NCI-H1930 (cell line): ENCODE data around the gene ZNF474.
"Not testable (repeated sequence)": the region's sequence is repeated elsewhere in the genome, so short reads cannot be mapped to it uniquely, and the experiment has no call there.

Experiments
- DNase-seq, 2 experiments: peaks; one replicate each; lab custom pipeline; 2025; lab: John Stamatoyannopoulos, UW

Gene ZNF474

DNA sequence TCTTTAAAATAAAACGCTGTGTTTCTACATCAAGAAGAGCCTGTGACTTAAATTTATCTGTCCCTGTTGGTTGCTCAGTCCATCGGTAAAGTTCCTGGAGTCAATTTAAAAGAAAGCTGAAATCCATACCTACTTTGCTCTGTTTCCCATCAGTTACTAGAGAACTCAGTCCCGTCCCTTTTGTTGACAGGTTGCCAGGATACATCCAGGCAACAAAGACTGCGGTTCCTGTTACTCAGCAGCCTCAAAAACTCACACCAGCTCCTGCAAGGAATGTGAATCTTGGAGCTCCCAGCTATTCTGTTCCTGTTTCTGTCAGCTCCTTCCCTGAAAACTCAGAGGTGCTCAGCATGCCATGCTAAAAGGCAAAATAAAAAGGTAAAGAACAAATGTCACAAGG lies at the start of gene ZNF474:
TSS of gene ZNF474 (plus strand) at position 241 of the 400 bp plus-strand sequence. CDS start 22,445 bp downstream, outside the sequence.
- no peak for DNase-seq

DNA sequence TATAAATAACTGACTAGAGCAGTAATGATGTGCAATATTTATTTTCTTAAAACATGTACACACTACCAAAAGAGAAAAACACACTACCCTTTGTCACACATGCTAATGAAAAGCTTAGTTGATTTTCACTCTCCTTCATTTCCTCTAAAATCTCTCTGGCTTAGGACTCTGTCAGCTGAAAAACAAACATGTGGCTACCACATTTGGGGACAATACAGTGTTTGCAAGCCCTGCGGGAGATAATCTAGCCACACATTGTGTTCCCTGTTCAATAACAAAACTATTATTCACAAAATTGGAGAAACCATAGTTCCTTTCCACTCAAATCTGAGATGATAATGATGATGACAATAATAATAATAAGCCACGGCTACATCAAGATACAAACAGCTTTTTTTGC lies 47.8 kb upstream of the ZNF474 start:
- peak in 1 of 2 experiments; percentile 6 for DNase-seq

DNA sequence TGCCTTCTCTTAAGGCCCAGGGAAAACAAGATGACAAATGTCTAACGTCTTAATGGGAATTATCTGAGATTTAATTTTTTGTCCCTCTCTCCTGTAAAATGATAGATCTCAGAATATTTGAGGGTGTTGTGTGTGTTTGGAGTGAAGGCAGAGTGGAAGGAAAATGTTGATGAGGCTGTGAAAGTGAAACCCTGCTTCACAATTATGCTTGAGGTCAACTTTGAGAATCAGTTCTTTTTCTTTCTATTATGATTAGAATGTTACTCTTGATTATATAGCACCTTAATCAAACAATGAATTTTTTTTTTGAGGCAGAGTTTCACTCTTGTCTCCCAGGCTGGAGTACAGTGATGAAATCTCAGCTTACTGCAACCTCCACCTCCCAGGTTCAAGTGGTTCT lies 45.8 kb upstream of the ZNF474 start:
- no peak for DNase-seq

DNA sequence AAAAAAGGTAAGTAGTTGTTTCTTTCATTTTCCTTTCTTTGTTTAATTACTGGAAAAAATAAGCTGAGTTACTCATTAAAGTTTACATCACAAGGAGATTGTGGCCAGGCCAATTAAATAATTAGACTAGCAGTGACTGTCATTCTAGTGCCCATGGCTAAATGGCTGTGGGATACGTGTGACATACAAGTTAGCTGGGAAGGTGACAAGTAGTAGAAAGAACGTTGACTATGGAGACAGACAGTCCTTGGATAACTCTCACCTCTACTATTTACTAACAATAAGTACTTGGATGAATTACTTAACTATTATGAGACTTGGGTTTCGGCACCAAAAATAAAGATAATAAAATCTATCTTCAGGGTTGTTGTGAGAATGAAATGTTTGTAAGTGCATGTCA lies 44.3 kb upstream of the ZNF474 start:
- no peak for DNase-seq

DNA sequence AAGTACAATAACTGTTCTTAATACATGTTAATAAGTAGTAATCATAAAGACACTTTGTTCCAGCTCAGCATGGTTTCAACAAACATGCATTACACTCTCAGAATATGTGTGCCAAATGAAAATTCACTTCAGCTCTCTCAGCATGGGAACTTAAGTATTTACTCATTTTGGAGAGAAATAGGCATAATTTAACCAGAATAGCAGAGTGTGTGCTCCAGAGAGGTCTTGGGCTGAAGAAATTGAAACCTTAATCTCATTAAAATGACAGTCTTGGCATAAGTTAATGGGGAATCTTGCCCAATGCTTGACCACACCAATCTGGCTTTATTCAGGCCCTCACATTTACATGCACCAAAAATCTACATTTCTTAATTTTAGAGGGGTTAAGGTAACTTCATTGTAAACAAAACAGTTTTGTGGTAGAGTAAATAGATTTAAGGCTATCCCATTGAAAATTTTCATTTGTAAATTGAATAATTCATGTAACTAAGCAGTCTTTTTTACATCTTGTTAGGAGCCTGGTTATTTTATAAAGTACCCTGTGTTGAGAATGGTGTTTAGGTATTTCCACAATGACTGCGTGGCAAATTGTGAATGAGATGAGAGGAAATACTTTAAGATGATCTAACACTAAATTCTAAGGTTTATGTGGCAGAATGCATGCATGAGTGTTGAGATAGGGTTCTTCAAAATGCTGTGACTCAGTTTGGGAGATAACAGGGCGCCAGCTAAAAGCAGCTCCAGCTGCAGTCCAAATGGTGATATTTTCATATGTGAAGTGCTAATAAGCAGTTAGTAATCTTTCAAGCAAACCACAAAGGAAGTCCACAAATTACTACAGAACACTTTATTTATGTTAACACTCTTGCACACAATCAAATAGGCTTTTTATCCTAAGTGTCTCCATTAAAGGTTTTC lies 40.0 kb upstream of the ZNF474 start:
- DNase-seq, result no peak

DNA sequence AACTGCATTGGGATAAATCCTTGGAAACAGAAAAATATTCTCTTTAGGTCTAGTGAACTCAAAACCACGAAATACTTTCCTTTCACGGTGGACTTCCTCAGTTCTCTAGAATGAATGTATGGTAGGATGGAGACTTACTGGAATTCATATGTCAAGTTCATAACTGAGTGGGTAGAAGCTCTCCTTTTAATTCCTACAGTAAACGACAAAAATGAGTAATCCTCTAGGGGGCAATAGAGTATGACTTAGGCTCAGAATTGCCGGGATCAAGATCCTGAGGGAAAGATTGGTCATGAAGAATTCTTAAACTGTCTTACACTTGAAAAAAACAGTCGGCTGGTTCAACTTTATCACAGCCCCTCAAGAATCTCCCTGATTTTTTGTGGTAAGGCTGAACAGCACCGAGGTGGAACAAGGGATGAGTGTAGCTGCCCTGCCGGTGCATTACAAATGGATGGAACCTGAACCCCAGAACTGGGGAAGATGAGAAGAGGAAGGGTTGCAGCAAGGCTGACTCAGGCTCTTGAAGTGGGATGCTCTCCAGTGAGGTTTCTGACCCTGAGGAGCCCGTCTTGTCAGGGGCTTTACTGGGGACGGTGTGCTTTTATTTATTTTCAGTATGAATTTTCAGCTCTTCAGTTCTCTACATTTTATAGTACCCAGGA lies 37.3 kb upstream of the ZNF474 start:
- no peak for DNase-seq

GRCh38 chr5:122093415-122094180 lies 35.7 kb upstream of the ZNF474 start:
- no peak for DNase-seq

DNA sequence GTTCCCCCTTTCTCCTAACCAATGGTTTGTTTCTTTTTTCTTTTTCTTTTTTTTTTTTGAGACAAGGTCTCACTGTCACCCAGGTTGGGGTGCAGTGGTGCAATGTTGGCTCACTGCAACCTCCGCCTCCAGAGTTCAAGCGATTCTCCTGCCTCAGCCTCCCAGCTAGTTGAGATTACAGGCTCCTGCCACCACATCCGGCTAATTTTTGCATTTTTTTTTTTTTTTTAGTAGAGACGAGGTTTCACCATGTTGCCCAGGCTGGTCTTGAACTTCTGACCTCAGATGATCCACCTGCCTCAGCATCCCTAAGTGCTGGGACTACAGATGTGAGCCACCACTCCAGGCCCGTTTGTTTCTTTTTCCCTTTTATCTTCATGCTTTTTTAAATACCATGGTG lies 35.1 kb upstream of the ZNF474 start:
- not testable (repeated sequence) for DNase-seq

DNA sequence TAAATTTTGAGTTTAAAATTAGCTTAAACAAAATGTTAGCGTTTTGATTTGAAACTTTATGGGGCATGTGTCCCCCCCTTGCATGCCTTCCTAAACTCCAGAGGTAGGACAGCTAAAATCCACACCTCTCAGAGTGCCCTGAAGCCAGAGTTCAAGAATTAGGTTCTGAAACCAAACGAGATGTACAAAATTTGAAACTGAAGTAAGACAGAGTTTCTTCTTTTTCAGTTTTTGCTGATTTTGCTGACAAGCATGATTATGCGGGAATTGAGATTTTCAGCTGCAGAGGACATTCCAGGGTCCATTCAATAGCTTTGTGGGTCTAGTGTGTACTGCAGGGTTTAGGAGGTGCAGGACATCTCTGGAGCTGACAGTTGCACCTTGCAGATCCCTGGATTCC lies 34.2 kb upstream of the ZNF474 start:
- DNase-seq, result no peak

- no peak for DNase-seq
Measured at GRCh38 chr5:122097391-122097790, 32.0 kb upstream of the ZNF474 start.

GRCh38 chr5:122099060-122099790 lies 30.1 kb upstream of the ZNF474 start:
- no peak for DNase-seq

GRCh38 chr5:122101636-122102285 lies 27.6 kb upstream of the ZNF474 start:
- DNase-seq, result peak in 1 of 2 experiments; percentile 20

GRCh38 chr5:122102825-122103224 lies 26.5 kb upstream of the ZNF474 start:
- no peak for DNase-seq

- no peak for DNase-seq
Measured at GRCh38 chr5:122105909-122106308, 23.4 kb upstream of the ZNF474 start.

DNA sequence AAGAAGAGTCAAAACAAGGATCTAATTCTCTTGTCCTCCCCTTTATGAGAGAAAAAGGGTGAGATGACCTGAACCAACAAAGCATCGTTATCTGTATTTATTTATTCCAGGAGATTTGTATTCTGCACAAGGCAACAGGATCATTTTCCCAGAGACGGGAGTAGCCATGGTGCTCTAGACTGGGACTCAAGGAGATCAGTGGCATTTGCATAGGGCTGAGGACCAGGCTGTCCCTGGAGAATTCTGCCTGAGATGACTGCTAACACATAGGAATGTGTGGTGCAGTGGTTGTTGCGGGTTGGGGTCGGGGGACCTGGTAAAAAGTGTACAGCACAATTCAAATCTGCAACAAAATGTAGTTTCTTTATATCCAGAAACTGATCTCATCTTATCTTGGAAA lies 22.3 kb upstream of the ZNF474 start:
- DNase-seq, result no peak

DNA sequence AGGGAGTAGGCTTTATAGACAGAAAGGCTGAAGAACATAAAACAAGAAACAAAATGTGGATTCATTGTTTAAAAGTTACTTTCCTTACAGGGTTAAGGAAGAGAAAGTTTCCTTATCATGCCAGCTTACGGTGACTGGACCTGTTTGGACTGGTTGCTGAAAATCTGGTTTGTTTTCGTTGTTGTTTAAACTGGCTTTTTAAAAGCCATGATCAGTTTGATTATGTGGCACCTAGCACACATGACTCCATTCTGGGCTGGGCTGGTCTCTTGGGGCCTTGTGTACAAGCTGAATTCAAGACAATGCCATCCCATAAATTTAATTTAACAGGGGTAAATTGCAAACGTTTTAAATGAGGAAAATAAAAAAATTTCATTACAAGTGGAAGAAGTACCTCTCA lies 18.4 kb upstream of the ZNF474 start:
- peak in 1 of 2 experiments; percentile 19 for DNase-seq

DNA sequence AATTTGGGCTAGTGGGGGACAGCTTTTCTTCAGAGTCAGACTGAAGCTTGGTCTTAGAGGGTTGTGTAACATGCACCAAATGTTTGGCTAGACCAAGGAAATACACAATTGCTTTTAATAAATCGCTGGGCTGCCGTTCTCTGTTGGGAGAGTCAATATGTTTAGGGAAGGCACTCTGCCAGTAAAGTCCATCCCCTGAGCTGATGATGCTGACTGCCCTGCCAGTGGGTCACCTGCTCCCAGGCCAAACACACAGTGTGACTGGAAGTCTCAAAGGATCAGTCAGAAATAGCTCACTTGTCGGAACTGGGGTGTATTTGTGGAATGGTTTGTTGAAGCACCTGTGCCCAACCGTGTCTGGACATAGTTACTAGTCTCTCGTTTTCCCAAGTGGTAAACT lies 17.9 kb upstream of the ZNF474 start:
- peak in 1 of 2 experiments; percentile 17 for DNase-seq

DNA sequence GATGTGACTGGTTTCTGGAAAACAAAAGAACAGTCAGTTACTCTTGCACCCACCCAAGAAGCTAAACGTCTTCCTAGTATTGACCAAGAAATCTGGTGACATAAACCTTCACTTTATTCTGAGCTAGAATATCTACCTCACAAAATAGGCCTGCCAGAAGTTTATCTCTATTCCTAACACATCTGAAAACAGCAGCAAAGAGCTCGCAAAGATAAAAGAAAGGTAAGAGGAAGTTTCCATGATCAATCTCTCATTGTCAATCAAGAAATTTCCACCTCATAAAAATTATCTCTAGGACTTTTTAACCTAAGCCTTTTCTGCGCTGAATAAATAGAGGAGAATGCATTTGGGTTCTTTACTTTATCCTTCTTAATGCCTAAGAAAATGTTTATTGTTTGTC lies 17.3 kb upstream of the ZNF474 start:
- DNase-seq, result no peak

DNA sequence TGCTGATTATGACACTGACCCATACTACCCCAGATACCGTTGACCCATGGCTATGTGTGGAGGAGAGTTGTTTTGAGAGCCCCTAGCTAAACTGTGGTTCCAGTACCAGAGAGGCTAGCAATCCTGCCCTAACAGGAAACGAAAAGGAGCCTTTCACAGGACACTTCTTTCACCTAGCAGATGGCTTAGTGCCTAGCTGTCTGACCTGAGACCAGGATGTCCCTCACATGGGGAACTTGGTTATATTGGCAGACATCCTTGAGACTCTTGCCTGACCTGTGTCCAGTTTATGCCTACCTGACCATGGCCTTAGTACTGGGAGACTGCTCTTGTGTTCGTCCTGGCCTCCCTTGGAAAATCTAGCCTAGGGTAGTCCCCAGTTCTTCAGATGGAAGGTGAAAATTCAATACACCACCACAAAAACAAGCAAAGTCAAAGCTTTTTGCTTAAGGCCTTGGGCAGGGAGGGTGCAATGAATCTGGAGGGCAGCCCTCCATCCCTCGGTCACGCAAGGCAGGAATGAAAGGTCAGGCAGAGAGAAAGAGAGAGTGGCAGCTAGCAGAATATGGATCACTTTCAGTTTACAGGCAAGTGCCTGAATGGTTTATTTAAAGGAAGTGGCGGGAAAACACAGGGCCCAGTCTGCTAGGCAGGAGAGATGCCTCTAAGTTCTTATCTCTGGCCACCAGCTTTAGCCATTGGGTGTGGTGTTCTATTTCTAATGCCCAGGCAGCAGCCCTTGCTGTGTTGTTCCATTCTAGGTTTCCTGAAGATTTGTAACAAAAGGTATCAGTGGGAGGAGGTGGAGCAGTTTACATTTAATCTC lies 16.4 kb upstream of the ZNF474 start:
- no peak for DNase-seq

- DNase-seq, result no peak
Measured at GRCh38 chr5:122114501-122114900, 14.8 kb upstream of the ZNF474 start.
